H1 (cell line): ENCODE measurements around the gene GLRA2. TPM values are rescaled to one million over a fixed set of nuclear protein-coding genes. Genes with fewer than 3 reads are reported as not detected.

Source experiments
- CTCF ChIA-PET: fragments of 300-600 bp; sonication (Branson Sonifier 250); formaldehyde crosslinking; loops from one replicate; lab custom pipeline; 2021; ENCODE audit not compliant: partially characterized antibody; lab: Charles Lee
- POLR2A ChIA-PET: fragments of 300-600 bp; sonication (Branson Sonifier 250); formaldehyde crosslinking; loops from one replicate; lab custom pipeline; 2021; ENCODE audit warnings: inconsistent platforms; ENCODE audit not compliant: partially characterized antibody; lab: Charles Lee
- DNase-seq, 2 experiments: peaks; one replicate each; pipeline versions ENCODE4 v3.0.0 to v3.0.0-alpha.2; 2010 to 2022; ENCODE audit warnings: low spot score in 2 of 2, low read depth in 1 of 2, mixed read lengths in 1 of 2
- FAIRE-seq: peaks from 2 replicates; lab custom pipeline; 2011; peaks lifted over from hg19 to GRCh38; lab: Jason Lieb, UNC
- H2AFZ ChIP-seq: 2 replicates; pipeline ENCODE4 v1.8.1; 2012; ENCODE audit warnings: low read length, inconsistent platforms
- H2AK5ac ChIP-seq: 2 replicates; pipeline ENCODE4 v1.6.1; 2013; ENCODE audit warnings: low read depth, low read length
- H2BK120ac ChIP-seq: replicated peaks from 2 replicates; pipeline ENCODE3; 2013; ENCODE audit warnings: low read depth, low read length, inconsistent platforms
- H2BK12ac ChIP-seq: 2 replicates; pipeline ENCODE4 v1.6.1; 2013; ENCODE audit warnings: low read depth, low read length
- H2BK15ac ChIP-seq: 2 replicates; pipeline ENCODE4 v1.6.1; 2013; ENCODE audit warnings: low read length
- H2BK20ac ChIP-seq: 2 replicates; pipeline ENCODE4 v1.6.1; 2013; ENCODE audit warnings: low read length
- H2BK5ac ChIP-seq: 2 replicates; pipeline ENCODE4 v1.6.1; 2013; ENCODE audit warnings: low read depth, low read length
- H3K14ac ChIP-seq: 2 replicates; pipeline ENCODE4 v1.6.1; 2013; ENCODE audit warnings: inconsistent platforms; ENCODE audit not compliant: insufficient read length
- H3K18ac ChIP-seq: 2 replicates; pipeline ENCODE4 v1.6.1; 2013; ENCODE audit warnings: low read length; ENCODE audit errors: extremely low read depth
- H3K23ac ChIP-seq: 2 replicates; pipeline ENCODE4 v1.6.1; 2013; ENCODE audit warnings: inconsistent platforms; ENCODE audit not compliant: insufficient read length
- H3K23me2 ChIP-seq: 2 replicates; pipeline ENCODE4 v1.6.1; 2013; ENCODE audit warnings: low read depth, low read length
- H3K27ac ChIP-seq: 2 replicates; pipeline ENCODE4 v1.6.1; 2011; ENCODE audit warnings: low read depth, low read length, inconsistent platforms
- H3K27me3 ChIP-seq, 4 experiments: replicated peaks in 1 of 4; 1 replicate in 1 of 4; 2 replicates in 3 of 4; pipeline versions ENCODE4 v1.6.1 to v1.8.1; 2011 to 2013; ENCODE audit warnings: low read length in 3 of 4, mild to moderate bottlenecking in 3 of 4, inconsistent platforms in 2 of 4, mixed read lengths in 2 of 4, moderate library complexity in 1 of 4; ENCODE audit not compliant: control insufficient read depth in 3 of 4, insufficient read depth in 3 of 4; ENCODE audit errors: extremely low read depth in 1 of 4
- H3K36me3 ChIP-seq, 4 experiments: 2 replicates each; pipeline versions ENCODE4 v1.6.1 to v1.8.1; 2011 to 2013; ENCODE audit warnings: mild to moderate bottlenecking in 4 of 4, low read length in 3 of 4, moderate library complexity in 2 of 4, control low read depth in 1 of 4, inconsistent platforms in 1 of 4; ENCODE audit not compliant: insufficient read depth in 4 of 4, control insufficient read depth in 2 of 4
- H3K4ac ChIP-seq: replicated peaks from 2 replicates; pipeline ENCODE3; 2013; ENCODE audit warnings: low read length, low read depth, mixed read lengths, inconsistent platforms; ENCODE audit not compliant: insufficient read length
- H3K4me1 ChIP-seq, 4 experiments: replicated peaks in 1 of 4; 1 replicate in 1 of 4; 2 replicates in 3 of 4; pipeline versions ENCODE4 v1.6.1 to v1.8.1; 2011 to 2013; ENCODE audit warnings: low read length in 3 of 4, inconsistent platforms in 2 of 4, mixed read lengths in 1 of 4; ENCODE audit not compliant: insufficient read depth in 4 of 4, control insufficient read depth in 3 of 4
- H3K4me2 ChIP-seq, 2 experiments: 2 replicates each; pipeline versions ENCODE4 v1.6.1 to v1.8.1; 2011 to 2013; ENCODE audit warnings: low read depth in 2 of 2, low read length in 2 of 2, control low read depth in 1 of 2, inconsistent platforms in 1 of 2, mild to moderate bottlenecking in 1 of 2; ENCODE audit not compliant: insufficient read depth in 1 of 2
- H3K4me3 ChIP-seq, 4 experiments: fragments of 200-600, 300-600 bp in 1 of 4; sonication (generic), shearing (Covaris generic), sonication (Bioruptor Twin) in 1 of 4; 2 replicates each; pipeline versions ENCODE4 v1.5.1 to v1.8.1; 2011 to 2016; ENCODE audit warnings: low read length in 4 of 4, low read depth in 3 of 4, control low read depth in 2 of 4, inconsistent platforms in 2 of 4, mild to moderate bottlenecking in 2 of 4, mixed read lengths in 1 of 4, moderate library complexity in 1 of 4; ENCODE audit not compliant: insufficient read depth in 2 of 4; ENCODE audit errors: extremely low read depth in 1 of 4
- H3K56ac ChIP-seq: replicated peaks from 2 replicates; pipeline ENCODE3; 2013; ENCODE audit warnings: low read depth, mild to moderate bottlenecking, mixed read lengths, low read length, inconsistent platforms; ENCODE audit not compliant: insufficient read length
- H3K79me1 ChIP-seq: 2 replicates; pipeline ENCODE4 v1.6.1; 2013; ENCODE audit warnings: low read depth, low read length, control low read depth
- H3K79me2 ChIP-seq, 2 experiments: 2 replicates each; pipeline versions ENCODE4 v1.6.1 to v1.8.1; 2012 to 2013; ENCODE audit warnings: low read length in 2 of 2, mild to moderate bottlenecking in 2 of 2, inconsistent platforms in 1 of 2; ENCODE audit not compliant: insufficient read depth in 2 of 2, control insufficient read depth in 1 of 2
- H3K9ac ChIP-seq, 4 experiments: replicated peaks in 1 of 4; 1 replicate in 1 of 4; 2 replicates in 3 of 4; pipeline versions ENCODE4 v1.6.1 to v1.8.1; 2011 to 2013; ENCODE audit warnings: low read depth in 3 of 4, low read length in 3 of 4, control low read depth in 2 of 4, mild to moderate bottlenecking in 2 of 4, moderate library complexity in 2 of 4, inconsistent platforms in 1 of 4; ENCODE audit errors: extremely low read depth in 1 of 4
- H3K9me3 ChIP-seq, 2 experiments: 2 replicates each; pipeline versions ENCODE4 v1.6.1 to v1.8.1; 2012 to 2013; ENCODE audit warnings: mild to moderate bottlenecking in 2 of 2, moderate library complexity in 2 of 2, control low read depth in 1 of 2, inconsistent platforms in 1 of 2, low read depth in 1 of 2, low read length in 1 of 2, mixed read lengths in 1 of 2; ENCODE audit not compliant: insufficient read depth in 2 of 2
- H4K20me1 ChIP-seq, 2 experiments: replicated peaks in 1 of 2; 2 replicates each; pipeline versions ENCODE3 to v1.8.1; 2011 to 2013; ENCODE audit warnings: inconsistent platforms in 2 of 2, low read length in 2 of 2, mild to moderate bottlenecking in 1 of 2; ENCODE audit not compliant: insufficient read depth in 2 of 2, control insufficient read depth in 1 of 2
- H4K5ac ChIP-seq: 2 replicates; pipeline ENCODE4 v1.6.1; 2013; ENCODE audit warnings: low read length, low read depth, mixed read lengths, inconsistent platforms; ENCODE audit not compliant: insufficient read length
- H4K8ac ChIP-seq: 2 replicates; pipeline ENCODE4 v1.8.0; 2013; ENCODE audit warnings: mild to moderate bottlenecking, moderate library complexity, low read length, inconsistent platforms; ENCODE audit not compliant: insufficient read depth; ENCODE audit errors: extremely low read depth
- H4K91ac ChIP-seq: replicated peaks from 2 replicates; pipeline ENCODE3; 2013; ENCODE audit warnings: low read length, mixed read lengths, inconsistent platforms; ENCODE audit not compliant: insufficient read length
- CHD1 ChIP-seq: IDR thresholded peaks from 2 replicates; pipeline ENCODE4 v1.6.1; 2012; ENCODE audit warnings: low read depth, low read length, improper control_type of control experiment
- CHD2 ChIP-seq: IDR thresholded peaks from 2 replicates; pipeline ENCODE4 v1.6.1; 2012; ENCODE audit warnings: low read length, improper control_type of control experiment
- CTBP2 ChIP-seq: IDR thresholded peaks from 2 replicates; pipeline ENCODE4 v1.7.0; 2011; ENCODE audit warnings: borderline replicate concordance, mild to moderate bottlenecking, moderate library complexity, mixed read lengths, low read length; ENCODE audit not compliant: insufficient read depth, insufficient read length
- EGR1 ChIP-seq: IDR thresholded peaks from 2 replicates; pipeline ENCODE4 v1.6.1; 2011; ENCODE audit warnings: low read depth, low read length, borderline replicate concordance
- EZH2 ChIP-seq: fragments of 200-600 bp; sonication (generic); IDR thresholded peaks from 2 replicates; pipeline ENCODE4 v1.7.1; 2012; ENCODE audit warnings: low read depth, mild to moderate bottlenecking, moderate library complexity, low read length, inconsistent platforms; ENCODE audit not compliant: severe bottlenecking
- HDAC6 ChIP-seq: IDR thresholded peaks from one replicate; pipeline ENCODE4 v1.7.1; 2012; ENCODE audit warnings: low read depth, mild to moderate bottlenecking, inconsistent platforms, low read length, moderate library complexity
- JUND ChIP-seq: IDR thresholded peaks from 2 replicates; pipeline ENCODE4 v1.6.1; 2011; ENCODE audit warnings: mild to moderate bottlenecking, improper control_type of control experiment, low read length
- KDM5A ChIP-seq: fragments of 200-600 bp; IDR thresholded peaks from 2 replicates; pipeline ENCODE4 v1.7.1; 2012; ENCODE audit warnings: mild to moderate bottlenecking, low read length, inconsistent platforms, mixed read lengths
- RBBP5 ChIP-seq: IDR thresholded peaks from 2 replicates; pipeline ENCODE4 v1.7.1; 2012; ENCODE audit warnings: low read depth, mild to moderate bottlenecking, inconsistent platforms, low read length, moderate library complexity, borderline replicate concordance
- RXRA ChIP-seq: IDR thresholded peaks from 2 replicates; pipeline ENCODE4 v1.6.1; 2011; ENCODE audit warnings: low read depth, mild to moderate bottlenecking, low read length, moderate library complexity; ENCODE audit not compliant: insufficient read depth
- TAF7 ChIP-seq: optimal IDR thresholded peaks from 2 replicates; pipeline ENCODE3; 2011; ENCODE audit warnings: low read depth, mild to moderate bottlenecking, inconsistent platforms, low read length, moderate library complexity, borderline replicate concordance
- TBP ChIP-seq: IDR thresholded peaks from 2 replicates; pipeline ENCODE4 v1.6.1; 2011; ENCODE audit warnings: low read depth, low read length, improper control_type of control experiment
- TCF12 ChIP-seq: IDR thresholded peaks from 2 replicates; pipeline ENCODE4 v1.6.1; 2011; ENCODE audit warnings: low read depth, mild to moderate bottlenecking, low read length
- WGBS, 2 experiments: shearing (Covaris generic) in 1 of 2; methylation state at CpG; one replicate each; pipeline versions ENCODE4 v1.1.6 to v1.1.7; 2013 to 2015; ENCODE audit warnings: low lambda C conversion rate in 2 of 2, mixed read lengths in 2 of 2, inconsistent platforms in 1 of 2, low coverage in 1 of 2, missing lambda C conversion rate in 1 of 2; ENCODE audit not compliant: insufficient replicate concordance in 2 of 2, insufficient coverage in 1 of 2, insufficient read length in 1 of 2; ENCODE audit errors: extremely low coverage in 1 of 2, missing lambda C conversion rate in 1 of 2; 5-methylcytosine and 5-hydroxymethylcytosine counted together
- polyA plus RNA-seq, 7 experiments: library from polyadenylated mRNA; depleted of rRNA in 3 of 7; stranded (reverse) in 5 of 7; unstranded in 2 of 7; fragments of >200 nt in 5 of 7; fragments of 200-250 nt in 2 of 7; gene quantifications; 1 replicate in 5 of 7; 2 replicates in 1 of 7; 4 replicates in 1 of 7; pipeline versions ENCODE4 v1.2.1 to v1.2.3, GENCODE V29; 2011 to 2013; ENCODE audit warnings: missing spikeins in 2 of 7, mixed read lengths in 2 of 7
- total RNA-seq: library from RNA; stranded (reverse); fragmentation: NEBNext Ultra II Directional; extraction: Animal tissue kit (Norgen Biotek cat#: 25700); gene quantifications from 2 replicates; pipeline ENCODE4 v1.2.1, GENCODE V29; 2021
- TF ChIP-seq, protein P1 (sequence below): IDR thresholded peaks from 2 replicates; pipeline ENCODE4 v1.6.1; 2011; ENCODE audit warnings: low read depth, mild to moderate bottlenecking, low read length; ENCODE audit not compliant: insufficient read depth

The GLRA2 gene
- total and polyA plus RNA-seq, 2 of the 8 experiments (the other 6 are each of a cell fraction or from before 2014, with no cell fraction given) = not detected

GRCh38 chrX:14758029-14758491 lies 228.7 kb downstream of the GLRA2 start:
- H3K9ac ChIP-seq = no peak overlapping the region
- no peaks in the 10 kb centered on the region for H3K9me3 ChIP-seq
- no peak overlapping the region for H2BK15ac ChIP-seq
- H3K79me1 ChIP-seq = no peaks in the 10 kb centered on the region
- H2AFZ ChIP-seq = no peak overlapping the region
- H3K27me3 ChIP-seq = no peaks in the 10 kb centered on the region
- no peak overlapping the region for H4K91ac ChIP-seq
- ChIA-PET POLR2A (no interaction called here), CTCF (interaction anchor here (0.7 kb wide), 1 partner anchor 95 kb away, joined by 3 read pairs; no protein-coding TSS in a partner anchor)
- H3K56ac ChIP-seq = no peak overlapping the region
- H2BK20ac ChIP-seq = no peak overlapping the region
- no peak overlapping the region for H3K27ac ChIP-seq
- no peak overlapping the region for H3K18ac ChIP-seq
- no peak overlapping the region for H2BK12ac ChIP-seq
- DNase-seq (no peak), FAIRE-seq (no peak)
- H3K4me2 ChIP-seq = no peak overlapping the region
- no peak overlapping the region for H2BK120ac ChIP-seq
- no peak overlapping the region for H3K4ac ChIP-seq
- H3K4me1 ChIP-seq = no peaks in the 10 kb centered on the region
- H4K20me1 ChIP-seq = no peaks in the 10 kb centered on the region
- no peak overlapping the region for H4K8ac ChIP-seq
- H3K14ac ChIP-seq = no peak overlapping the region
- H3K36me3 ChIP-seq = no peaks in the 10 kb centered on the region
- no peak overlapping the region for H2BK5ac ChIP-seq
- no peaks in the 10 kb centered on the region for H3K23me2 ChIP-seq
- H3K4me3 ChIP-seq = no peak overlapping the region
- no peaks in the 10 kb centered on the region for H3K79me2 ChIP-seq
- no peak overlapping the region for H3K23ac ChIP-seq
- no peak overlapping the region for H2AK5ac ChIP-seq
- H4K5ac ChIP-seq = no peak overlapping the region
- WGBS, 2 experiments = 100% methylated on average over 5 of the region's 6 CpGs; no CpG with 5 or more reads in 1 of the 2 experiments
- TF ChIP-seq CHD1 (no peak), RBBP5 (no peak), TBP (no peak), CHD2 (no peak), TCF12 (no peak), EGR1 (no peak), HDAC6 (no peak), EZH2 (no peak), CTBP2 (no peak), RXRA (no peak), JUND (no peak), TAF7 (no peak), KDM5A (no peak)
- TF ChIP-seq, protein P1, sequence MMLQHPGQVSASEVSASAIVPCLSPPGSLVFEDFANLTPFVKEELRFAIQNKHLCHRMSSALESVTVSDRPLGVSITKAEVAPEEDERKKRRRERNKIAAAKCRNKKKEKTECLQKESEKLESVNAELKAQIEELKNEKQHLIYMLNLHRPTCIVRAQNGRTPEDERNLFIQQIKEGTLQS = no peak
